A549 (cell line): ENCODE results near the gene MGAT2. TPM values are rescaled to one million over a fixed set of nuclear protein-coding genes. Genes with fewer than 3 reads are reported as not detected.

Experiments
- ATAC-seq, 2 experiments: fragments of 200-7000 bp in 1 of 2; fragments of >200 bp in 1 of 2; cut with Nextera tagmentation in 1 of 2; cut with Tn5 transposase in 1 of 2; 3 replicates each; pipeline versions ENCODE4 v1.8.0 to v1.9.1; 2018 to 2020; ENCODE audit warnings: mild to moderate bottlenecking in 1 of 2, moderate library complexity in 1 of 2
- CTCF ChIA-PET: fragments of 300-600 bp; sonication (Branson Sonifier 250); formaldehyde crosslinking; extraction: SDS; loops from one replicate; lab custom pipeline; 2021; ENCODE audit warnings: antibody characterized with exemption, inconsistent platforms; lab: Yijun Ruan, JAX
- POLR2A ChIA-PET: fragments of 350-600 bp; formaldehyde crosslinking; extraction: SDS; loops from one replicate; lab custom pipeline; 2021; ENCODE audit warnings: antibody characterized with exemption, inconsistent platforms; lab: Yijun Ruan, JAX
- DNase-seq, 2 experiments: peaks; one replicate each; pipeline versions ENCODE4 v3.0.0 to v3.0.0-alpha.2; 2011 to 2016; ENCODE audit warnings: low read depth in 1 of 2, low spot score in 1 of 2
- FAIRE-seq: peaks from 2 replicates; lab custom pipeline; 2011; peaks lifted over from hg19 to GRCh38; lab: Jason Lieb, UNC
- H3K27ac ChIP-seq, 2 experiments: fragments of >200 bp; sonication (Bioruptor Twin); formaldehyde crosslinking; 3 replicates each; pipeline ENCODE4 v1.5.1; 2016 to 2017
- H3K4me1 ChIP-seq: fragments of >200 bp; sonication (Bioruptor Twin); formaldehyde crosslinking; 3 replicates; pipeline ENCODE4 v1.6.1; 2016
- H3K4me2 ChIP-seq: fragments of >200 bp; sonication (Bioruptor Twin); formaldehyde crosslinking; 3 replicates; pipeline ENCODE4 v1.6.1; 2016
- H3K4me3 ChIP-seq: fragments of >200 bp; sonication (Bioruptor Twin); formaldehyde crosslinking; 3 replicates; pipeline ENCODE4 v1.5.1; 2016
- H3K9me3 ChIP-seq: fragments of >200 bp; sonication (Bioruptor Twin); formaldehyde crosslinking; 3 replicates; pipeline ENCODE4 v1.6.1; 2016
- CHD2 ChIP-seq: fragments of 150-350 bp; IDR thresholded peaks from 2 replicates; pipeline ENCODE4 v1.6.1; 2014; ENCODE audit warnings: low read length; ENCODE audit not compliant: partially characterized antibody
- ESRRA ChIP-seq: fragments of 150-350 bp; IDR thresholded peaks from 2 replicates; pipeline ENCODE4 v1.6.1; 2014; ENCODE audit warnings: mild to moderate bottlenecking, low read length, borderline replicate concordance
- FOSB ChIP-seq: fragments of 250-450 bp; sonication (Bioruptor Pico); IDR thresholded peaks from 2 replicates; pipeline ENCODE4 v1.5.0; 2020; ENCODE audit warnings: mild to moderate bottlenecking, moderate library complexity
- HDAC2 ChIP-seq: fragments of 200-600 bp; sonication (generic); IDR thresholded peaks from 2 replicates; pipeline ENCODE4 v1.6.1; 2016
- JUN ChIP-seq, 2 experiments: fragments of >200 bp; sonication (Bioruptor Twin); formaldehyde crosslinking; IDR thresholded peaks; 2 replicates in 1 of 2; 3 replicates in 1 of 2; pipeline ENCODE4 v1.6.1; 2016 to 2017
- JUNB ChIP-seq: fragments of >200 bp; sonication (Bioruptor Twin); formaldehyde crosslinking; IDR thresholded peaks from 2 replicates; pipeline ENCODE4 v1.6.1; 2016
- KDM5A ChIP-seq: fragments of 200-600 bp; sonication (generic); IDR thresholded peaks from 2 replicates; pipeline ENCODE4 v1.6.1; 2016; ENCODE audit warnings: antibody characterized with exemption, mild to moderate bottlenecking
- MYC ChIP-seq: IDR thresholded peaks from 2 replicates; pipeline ENCODE4 v1.6.1; 2012; ENCODE audit warnings: mild to moderate bottlenecking, inconsistent platforms, low read length, improper control_type of control experiment, borderline replicate concordance
- NPAS2 ChIP-seq: fragments of 250-450 bp; sonication (Bioruptor Pico); IDR thresholded peaks from 2 replicates; pipeline ENCODE4 v1.8.0; 2022; ENCODE audit warnings: mild to moderate bottlenecking, moderate library complexity, borderline replicate concordance
- PHF8 ChIP-seq: fragments of 200-600 bp; sonication (generic); IDR thresholded peaks from 2 replicates; pipeline ENCODE4 v1.6.1; 2016; ENCODE audit warnings: low read depth, mild to moderate bottlenecking, antibody characterized with exemption, moderate library complexity, borderline replicate concordance
- POLR2A ChIP-seq: IDR thresholded peaks from 2 replicates; pipeline ENCODE4 v1.6.1; 2012; ENCODE audit warnings: mild to moderate bottlenecking, low read length
- RARB ChIP-seq: fragments of 250-450 bp; sonication (Bioruptor Pico); IDR thresholded peaks from 2 replicates; pipeline ENCODE4 v1.8.0; 2021; ENCODE audit warnings: mild to moderate bottlenecking, moderate library complexity
- RFX5 ChIP-seq: fragments of 450-650 bp; IDR thresholded peaks from 2 replicates; pipeline ENCODE4 v1.7.1; 2014; ENCODE audit warnings: antibody characterized with exemption, mild to moderate bottlenecking, moderate library complexity
- SREBF2 ChIP-seq: fragments of 450-650 bp; IDR thresholded peaks from 2 replicates; pipeline ENCODE4 v1.6.1; 2014; ENCODE audit warnings: mild to moderate bottlenecking, moderate library complexity
- TFCP2L1 ChIP-seq: fragments of 250-450 bp; sonication (Bioruptor Pico); IDR thresholded peaks from 2 replicates; pipeline ENCODE4 v1.5.0; 2021; ENCODE audit warnings: mild to moderate bottlenecking
- WGBS: methylation state at CpG from one replicate; pipeline ENCODE4 v1.1.6; 2017; ENCODE audit errors: missing lambda C conversion rate; 5-methylcytosine and 5-hydroxymethylcytosine counted together
- polyA plus RNA-seq, 4 experiments: library from polyadenylated mRNA; depleted of rRNA in 3 of 4; stranded (reverse); fragments of >200 nt; fragmentation: RNase III in 1 of 4; extraction: RNeasy Plus Mini Kit Qiagen cat#74134 plus additional on column Dnase treatment in 1 of 4; gene quantifications; 2 replicates in 3 of 4; 3 replicates in 1 of 4; pipeline ENCODE4 v1.2.3, GENCODE V29; 2011 to 2017
- TF ChIP-seq, protein P1 (sequence below): fragments of 450-650 bp; IDR thresholded peaks from 2 replicates; pipeline ENCODE4 v1.6.1; 2014; ENCODE audit warnings: antibody characterized with exemption
- TF ChIP-seq, protein P2 (sequence below): fragments of >200 bp; sonication (Bioruptor Twin); formaldehyde crosslinking; IDR thresholded peaks from 2 replicates; pipeline ENCODE4 v1.6.1; 2016
- TF ChIP-seq, protein P3 (sequence below): fragments of 250-450 bp; sonication (Bioruptor Pico); IDR thresholded peaks from 2 replicates; pipeline ENCODE4 v1.5.0; 2020; ENCODE audit warnings: low read depth, mild to moderate bottlenecking, moderate library complexity
- TF ChIP-seq, protein P4 (sequence below): IDR thresholded peaks from 2 replicates; pipeline ENCODE4 v1.6.1; 2012
- TF ChIP-seq, protein P5 (sequence below): fragments of 250-450 bp; sonication (Bioruptor Pico); IDR thresholded peaks from 2 replicates; pipeline ENCODE4 v1.5.0; 2021; ENCODE audit warnings: mild to moderate bottlenecking, moderate library complexity, borderline replicate concordance
- TF ChIP-seq, protein P6 (sequence below): fragments of 200-600 bp; sonication (generic); IDR thresholded peaks from 2 replicates; pipeline ENCODE4 v1.6.1; 2016; ENCODE audit warnings: antibody characterized with exemption, mild to moderate bottlenecking, moderate library complexity

The MGAT2 gene
- polyA plus RNA-seq, 2 of the 4 experiments (the other 2 are of a cell fraction): 27.0 to 35.6 TPM

DNA sequence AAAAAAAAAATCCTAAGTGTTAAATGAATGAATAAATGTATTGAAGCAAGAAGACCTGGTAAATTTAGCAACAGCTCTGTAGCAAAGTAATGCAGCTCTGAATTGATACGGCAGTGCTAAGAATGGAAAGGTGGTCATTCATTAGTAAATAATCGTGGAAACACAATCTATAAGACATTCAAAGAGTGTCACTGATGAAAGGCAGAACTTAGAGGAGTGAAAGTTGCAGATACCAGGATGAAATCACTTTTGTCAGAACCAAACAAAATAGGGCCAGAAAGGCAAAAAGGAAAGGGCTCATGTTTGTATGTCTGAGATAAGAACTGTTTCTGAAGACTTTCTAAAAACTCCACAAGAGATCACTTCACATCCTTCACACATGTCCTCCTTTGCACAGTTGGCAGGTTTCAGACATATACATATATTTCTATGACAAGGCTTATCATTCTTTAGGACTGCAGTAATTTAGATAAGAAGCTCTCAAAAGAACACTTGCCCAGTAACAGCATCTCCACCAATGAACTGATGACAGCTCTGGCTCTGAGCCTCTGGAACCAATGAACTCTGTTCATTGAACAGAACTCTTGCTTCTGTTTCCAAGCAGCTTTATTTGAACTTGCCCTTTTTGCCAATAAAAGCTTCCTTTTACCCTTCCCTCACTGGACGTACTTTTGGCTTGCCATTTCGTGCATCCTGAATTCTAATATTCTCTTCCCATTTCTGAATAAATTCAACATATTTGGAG is 26.1 kb upstream of the MGAT2 start:
- TF ChIP-seq, protein P1, sequence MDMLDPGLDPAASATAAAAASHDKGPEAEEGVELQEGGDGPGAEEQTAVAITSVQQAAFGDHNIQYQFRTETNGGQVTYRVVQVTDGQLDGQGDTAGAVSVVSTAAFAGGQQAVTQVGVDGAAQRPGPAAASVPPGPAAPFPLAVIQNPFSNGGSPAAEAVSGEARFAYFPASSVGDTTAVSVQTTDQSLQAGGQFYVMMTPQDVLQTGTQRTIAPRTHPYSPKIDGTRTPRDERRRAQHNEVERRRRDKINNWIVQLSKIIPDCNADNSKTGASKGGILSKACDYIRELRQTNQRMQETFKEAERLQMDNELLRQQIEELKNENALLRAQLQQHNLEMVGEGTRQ: no peak
- TF ChIP-seq RFX5: peak; percentile 33; the same call in 1 of the 2 replicates
- no peaks in the 10 kb centered on the region for H3K9me3 ChIP-seq
- no peak overlapping the region for H3K4me2 ChIP-seq
- H3K27ac ChIP-seq: no peak overlapping the region
- ChIA-PET POLR2A (interaction anchor here (0.7 kb wide), 1 partner anchor 8 kb away, joined by 3 read pairs; the partner anchor contains the start of gene RPS29), CTCF (interaction anchor here (1.3 to 2.2 kb wide), 2 partner anchors 8 to 12 kb away, joined by 4 to 18 read pairs; partner anchors contain the start of gene RPS29)
- DNase-seq (peak in 1 of 2 experiments; percentile 38), ATAC-seq (no peak), FAIRE-seq (no peak)
- no peak overlapping the region for H3K4me3 ChIP-seq
- 65% methylated on average over 4 of the region's 4 CpGs for WGBS
- H3K4me1 ChIP-seq: 0 out of 3 replicates have a peak, but pooled peaks cover 7% of the 10 kb centered on the region

DNA sequence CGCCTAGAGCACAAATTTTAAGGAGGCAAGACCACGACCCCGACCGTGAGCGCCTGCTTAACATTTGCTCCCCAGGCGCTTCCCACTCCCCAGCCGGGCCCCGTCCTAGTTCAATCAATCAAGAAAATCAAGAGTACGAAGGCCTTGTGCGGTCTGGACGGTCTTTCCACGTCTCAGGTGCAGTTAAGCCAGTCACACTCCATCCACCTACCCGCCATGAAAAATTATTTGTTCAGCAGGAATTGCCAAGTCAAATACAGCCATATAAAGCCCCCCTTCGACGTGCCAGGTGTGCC is 22.5 kb upstream of the MGAT2 start:
- TF ChIP-seq, protein P2, sequence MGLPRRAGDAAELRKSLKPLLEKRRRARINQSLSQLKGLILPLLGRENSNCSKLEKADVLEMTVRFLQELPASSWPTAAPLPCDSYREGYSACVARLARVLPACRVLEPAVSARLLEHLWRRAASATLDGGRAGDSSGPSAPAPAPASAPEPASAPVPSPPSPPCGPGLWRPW: no peak
- TF ChIP-seq, protein P3, sequence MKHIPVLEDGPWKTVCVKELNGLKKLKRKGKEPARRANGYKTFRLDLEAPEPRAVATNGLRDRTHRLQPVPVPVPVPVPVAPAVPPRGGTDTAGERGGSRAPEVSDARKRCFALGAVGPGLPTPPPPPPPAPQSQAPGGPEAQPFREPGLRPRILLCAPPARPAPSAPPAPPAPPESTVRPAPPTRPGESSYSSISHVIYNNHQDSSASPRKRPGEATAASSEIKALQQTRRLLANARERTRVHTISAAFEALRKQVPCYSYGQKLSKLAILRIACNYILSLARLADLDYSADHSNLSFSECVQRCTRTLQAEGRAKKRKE (CRISPR knock-in tag): no peak
- Histone ChIP-seq H3K4me3 (peak overlapping the region; percentile 62), H3K4me1 (0 out of 3 replicates have a peak, but pooled peaks cover 7% of the 10 kb centered on the region), H3K9me3 (no peaks in the 10 kb centered on the region), H3K4me2 (peak overlapping the region; percentile 88), H3K27ac (peak overlapping the region; percentile 92 to 96)
- FAIRE-seq (no peak), DNase-seq (peak in 1 of 2 experiments; percentile 23), ATAC-seq (peak; percentile 11 to 26; a peak in 4 of 6 replicates)
- POLR2A ChIA-PET: interaction anchor here (1.3 to 2.8 kb wide), 3 partner anchors 10 to 22 kb away, joined by 3 to 27 read pairs (median 23); partner anchors contain the start of genes MGAT2, RPL36AL and RPS29
- WGBS: under 1% methylated on average over 15 of the region's 15 CpGs
- CTCF ChIA-PET: interaction anchor here (1.2 to 1.9 kb wide), 5 partner anchors 8 to 23 kb away, joined by 3 to 14 read pairs (median 4); partner anchors contain the start of genes MGAT2 and RPS29

DNA sequence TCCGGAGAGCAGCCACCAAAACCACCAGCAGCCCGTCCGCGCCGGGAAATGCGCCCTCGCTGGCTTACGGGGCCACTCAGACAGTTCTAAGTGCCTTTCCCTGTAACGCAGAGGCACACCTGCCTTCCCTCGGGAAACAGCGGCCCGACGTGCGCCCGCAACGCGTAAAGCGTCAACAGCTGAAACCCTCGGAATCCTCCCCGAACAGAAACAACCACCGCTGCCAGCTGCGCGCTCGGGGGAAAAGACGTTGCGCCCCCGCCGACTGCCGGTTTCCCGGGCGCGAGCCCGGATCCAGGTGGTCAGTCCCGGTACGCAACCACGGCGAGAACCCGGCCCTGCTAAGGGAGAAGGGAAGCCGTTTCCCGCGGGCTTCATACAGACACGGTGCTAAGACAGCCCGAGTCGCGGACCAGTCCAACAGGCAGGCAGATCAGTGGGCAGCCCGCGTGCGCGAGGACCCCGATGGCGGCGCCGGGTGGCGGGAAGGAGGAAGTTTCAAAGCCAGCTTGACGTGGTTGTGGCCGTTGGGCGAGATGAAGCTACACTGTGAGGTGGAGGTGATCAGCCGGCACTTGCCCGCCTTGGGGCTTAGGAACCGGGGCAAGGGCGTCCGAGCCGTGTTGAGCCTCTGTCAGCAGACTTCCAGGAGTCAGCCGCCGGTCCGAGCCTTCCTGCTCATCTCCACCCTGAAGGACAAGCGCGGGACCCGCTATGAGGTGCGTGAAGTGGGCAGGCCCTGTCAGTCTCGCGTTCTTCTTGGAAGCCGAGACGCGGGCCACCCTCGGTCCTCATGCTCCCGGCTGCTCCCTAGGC is 21.9 kb upstream of the MGAT2 start, which contains the start of gene LRR1:
LRR1 (plus strand) TSS at position 456 of the 816 bp plus-strand sequence; CDS start at position 537, 81 bp downstream.
- WGBS: 1% methylated on average over 42 of the region's 77 CpGs
- DNase-seq: peak; percentile 79 to 91
- H3K9me3 ChIP-seq: no peaks in the 10 kb centered on the region
- H3K4me3 ChIP-seq: peak within 1 kb of the TSS; percentile 62
- ChIA-PET POLR2A (interaction anchor here (0.8 to 2.8 kb wide), 5 partner anchors 9 to 35 kb away, joined by 3 to 27 read pairs (median 7); partner anchors contain the start of genes MGAT2, RPL36AL and RPS29), CTCF (interaction anchor here (1.0 to 1.9 kb wide), 6 partner anchors 9 to 24 kb away, joined by 3 to 14 read pairs (median 4); partner anchors contain the start of genes MGAT2 and RPS29)
- FAIRE-seq: no peak
- peak within 1 kb of the TSS; percentile 88 for H3K4me2 ChIP-seq
- peak within 1 kb of the TSS; percentile 92 to 96 for H3K27ac ChIP-seq
- H3K4me1 ChIP-seq: 0 out of 3 replicates have a peak, but pooled peaks cover 7% of the 10 kb centered on the region
- ATAC-seq: peak; percentile 89 to 90
- peak; percentile 71; the same call in 1 of the 2 replicates for TF ChIP-seq TFCP2L1
- TF ChIP-seq CHD2: peak; percentile 85
- peak; percentile 27; the same call in 1 of the 2 replicates for TF ChIP-seq PHF8
- TF ChIP-seq POLR2A: peak; percentile 71
- peak; percentile 35; the same call in 1 of the 2 replicates for TF ChIP-seq MYC
- TF ChIP-seq JUN (IDR thresholded peaks at IDR 0.05): peak; percentile 89 to 97
- TF ChIP-seq KDM5A: 0 out of 2 replicates have a peak, but pooled peaks have one; percentile 59
- TF ChIP-seq RFX5: 0 out of 2 replicates have a peak, but pooled peaks have one; percentile 17
- TF ChIP-seq JUNB: no peak
- no peak for TF ChIP-seq NPAS2 (CRISPR knock-in tag)
- TF ChIP-seq, protein P4, sequence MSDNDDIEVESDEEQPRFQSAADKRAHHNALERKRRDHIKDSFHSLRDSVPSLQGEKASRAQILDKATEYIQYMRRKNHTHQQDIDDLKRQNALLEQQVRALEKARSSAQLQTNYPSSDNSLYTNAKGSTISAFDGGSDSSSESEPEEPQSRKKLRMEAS: peak; percentile 88
- no peak for TF ChIP-seq SREBF2
- peak; percentile 4; the same call in 1 of the 2 replicates for TF ChIP-seq HDAC2
- no peak for TF ChIP-seq ESRRA
- no peak for TF ChIP-seq FOSB (CRISPR knock-in tag)
- TF ChIP-seq, protein P5, sequence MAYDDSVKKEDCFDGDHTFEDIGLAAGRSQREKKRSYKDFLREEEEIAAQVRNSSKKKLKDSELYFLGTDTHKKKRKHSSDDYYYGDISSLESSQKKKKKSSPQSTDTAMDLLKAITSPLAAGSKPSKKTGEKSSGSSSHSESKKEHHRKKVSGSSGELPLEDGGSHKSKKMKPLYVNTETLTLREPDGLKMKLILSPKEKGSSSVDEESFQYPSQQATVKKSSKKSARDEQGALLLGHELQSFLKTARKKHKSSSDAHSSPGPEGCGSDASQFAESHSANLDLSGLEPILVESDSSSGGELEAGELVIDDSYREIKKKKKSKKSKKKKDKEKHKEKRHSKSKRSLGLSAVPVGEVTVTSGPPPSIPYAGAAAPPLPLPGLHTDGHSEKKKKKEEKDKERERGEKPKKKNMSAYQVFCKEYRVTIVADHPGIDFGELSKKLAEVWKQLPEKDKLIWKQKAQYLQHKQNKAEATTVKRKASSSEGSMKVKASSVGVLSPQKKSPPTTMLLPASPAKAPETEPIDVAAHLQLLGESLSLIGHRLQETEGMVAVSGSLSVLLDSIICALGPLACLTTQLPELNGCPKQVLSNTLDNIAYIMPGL: 0 out of 2 replicates have a peak, but pooled peaks have one; percentile 23
- 0 out of 2 replicates have a peak, but pooled peaks have one; percentile 37 for TF ChIP-seq RARB
- TF ChIP-seq, protein P6, sequence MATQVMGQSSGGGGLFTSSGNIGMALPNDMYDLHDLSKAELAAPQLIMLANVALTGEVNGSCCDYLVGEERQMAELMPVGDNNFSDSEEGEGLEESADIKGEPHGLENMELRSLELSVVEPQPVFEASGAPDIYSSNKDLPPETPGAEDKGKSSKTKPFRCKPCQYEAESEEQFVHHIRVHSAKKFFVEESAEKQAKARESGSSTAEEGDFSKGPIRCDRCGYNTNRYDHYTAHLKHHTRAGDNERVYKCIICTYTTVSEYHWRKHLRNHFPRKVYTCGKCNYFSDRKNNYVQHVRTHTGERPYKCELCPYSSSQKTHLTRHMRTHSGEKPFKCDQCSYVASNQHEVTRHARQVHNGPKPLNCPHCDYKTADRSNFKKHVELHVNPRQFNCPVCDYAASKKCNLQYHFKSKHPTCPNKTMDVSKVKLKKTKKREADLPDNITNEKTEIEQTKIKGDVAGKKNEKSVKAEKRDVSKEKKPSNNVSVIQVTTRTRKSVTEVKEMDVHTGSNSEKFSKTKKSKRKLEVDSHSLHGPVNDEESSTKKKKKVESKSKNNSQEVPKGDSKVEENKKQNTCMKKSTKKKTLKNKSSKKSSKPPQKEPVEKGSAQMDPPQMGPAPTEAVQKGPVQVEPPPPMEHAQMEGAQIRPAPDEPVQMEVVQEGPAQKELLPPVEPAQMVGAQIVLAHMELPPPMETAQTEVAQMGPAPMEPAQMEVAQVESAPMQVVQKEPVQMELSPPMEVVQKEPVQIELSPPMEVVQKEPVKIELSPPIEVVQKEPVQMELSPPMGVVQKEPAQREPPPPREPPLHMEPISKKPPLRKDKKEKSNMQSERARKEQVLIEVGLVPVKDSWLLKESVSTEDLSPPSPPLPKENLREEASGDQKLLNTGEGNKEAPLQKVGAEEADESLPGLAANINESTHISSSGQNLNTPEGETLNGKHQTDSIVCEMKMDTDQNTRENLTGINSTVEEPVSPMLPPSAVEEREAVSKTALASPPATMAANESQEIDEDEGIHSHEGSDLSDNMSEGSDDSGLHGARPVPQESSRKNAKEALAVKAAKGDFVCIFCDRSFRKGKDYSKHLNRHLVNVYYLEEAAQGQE: peak; percentile 80
